GM10266 (cell line): ENCODE measurements around the gene ADARB1.

Experiments
- DNase-seq: peaks from one replicate; pipeline ENCODE4 v3.0.0; 2012; ENCODE audit errors: extremely low spot score
- CTCF ChIP-seq: IDR thresholded peaks from 2 replicates; pipeline ENCODE4 v1.5.1; 2012; ENCODE audit warnings: mild to moderate bottlenecking, low read depth; ENCODE audit not compliant: control insufficient read depth, insufficient read depth; ENCODE audit errors: missing control alignments

ADARB1 gene

GRCh38 chr21:45225041-45225740 is 150.8 kb downstream of the ADARB1 start:
- DNase-seq: no peak
- no peak for TF ChIP-seq CTCF

GRCh38 chr21:45225741-45226327 is 151.5 kb downstream of the ADARB1 start:
- TF ChIP-seq CTCF: no peak
- no peak for DNase-seq

- DNase-seq: no peak
- TF ChIP-seq CTCF: no peak
These were observed 152.4 kb downstream of the ADARB1 start for GRCh38 chr21:45226540-45227326.

- no peak for TF ChIP-seq CTCF
- no peak for DNase-seq
These were observed 153.4 kb downstream of the ADARB1 start for GRCh38 chr21:45227735-45228134.

- no peak for DNase-seq
- no peak for TF ChIP-seq CTCF
These were observed 153.8 kb downstream of the ADARB1 start for GRCh38 chr21:45228171-45228641.

- no peak for DNase-seq
- TF ChIP-seq CTCF: no peak
These were observed 154.4 kb downstream of the ADARB1 start for GRCh38 chr21:45228656-45229240.
